HG03442 (cell line): ENCODE results near the gene PLCG1.

Source experiments
- ATAC-seq: cut with Tn5 transposase; IDR thresholded peaks from one replicate; pipeline ENCODE4 v1.9.1; 2021; ENCODE audit warnings: mild to moderate bottlenecking, moderate library complexity; ENCODE audit not compliant: unreplicated experiment

Gene PLCG1

GRCh38 chr20:41166201-41167117, 29.1 kb downstream of the PLCG1 start:
- ATAC-seq = no peak

- ATAC-seq = no peak
These were observed 29.8 kb downstream of the PLCG1 start for GRCh38 chr20:41167118-41167470.

- no peak for ATAC-seq
These were observed 30.3 kb downstream of the PLCG1 start for GRCh38 chr20:41167481-41168253.

GRCh38 chr20:41168281-41169161, 31.2 kb downstream of the PLCG1 start:
- ATAC-seq = no peak

- ATAC-seq = no peak
These were observed 31.9 kb downstream of the PLCG1 start for GRCh38 chr20:41169162-41169690.

- no peak for ATAC-seq
These were observed 32.5 kb downstream of the PLCG1 start for GRCh38 chr20:41169791-41170351.

GRCh38 chr20:41170386-41171105, 33.2 kb downstream of the PLCG1 start:
- no peak for ATAC-seq

- no peak for ATAC-seq
These were observed 34.5 kb downstream of the PLCG1 start for GRCh38 chr20:41171736-41172295.

- ATAC-seq = no peak
These were observed 35.2 kb downstream of the PLCG1 start for GRCh38 chr20:41172296-41173140.

GRCh38 chr20:41173161-41173721, 35.9 kb downstream of the PLCG1 start:
- ATAC-seq = no peak

GRCh38 chr20:41173791-41174341, 36.5 kb downstream of the PLCG1 start:
- ATAC-seq = no peak

GRCh38 chr20:41174373-41174772, 37.0 kb downstream of the PLCG1 start:
- ATAC-seq = no peak

GRCh38 chr20:41174782-41175181, 37.4 kb downstream of the PLCG1 start:
- no peak for ATAC-seq

GRCh38 chr20:41175201-41175651, 37.9 kb downstream of the PLCG1 start:
- ATAC-seq = no peak

GRCh38 chr20:41175727-41176330, 38.5 kb downstream of the PLCG1 start:
- no peak for ATAC-seq

GRCh38 chr20:41176711-41177552, 39.6 kb downstream of the PLCG1 start:
- no peak for ATAC-seq

GRCh38 chr20:41177636-41178035, 40.3 kb downstream of the PLCG1 start:
- ATAC-seq = no peak
